Choroid plexus epithelial cell (primary cell): ENCODE measurements around the gene POLR2C.

Source experiments
- DNase-seq: peaks from one replicate; pipeline ENCODE4 v3.0.0-alpha.2; 2010; ENCODE audit warnings: low read depth
- H3K4me3 ChIP-seq: 2 replicates; pipeline ENCODE4 v1.5.1; 2011; ENCODE audit warnings: low read depth, mild to moderate bottlenecking, control low read depth, low read length, moderate library complexity
- CTCF ChIP-seq: conservative IDR thresholded peaks from 2 replicates; pipeline ENCODE4 v1.5.1; 2011; ENCODE audit warnings: low read depth, mild to moderate bottlenecking, control low read depth, inconsistent platforms, low read length, moderate library complexity

Gene POLR2C

GRCh38 chr16:57504001-57504400, 41.5 kb downstream of the POLR2C start:
- no peak for DNase-seq
- TF ChIP-seq CTCF, result no peak
- H3K4me3 ChIP-seq, result no peak overlapping the region

DNA sequence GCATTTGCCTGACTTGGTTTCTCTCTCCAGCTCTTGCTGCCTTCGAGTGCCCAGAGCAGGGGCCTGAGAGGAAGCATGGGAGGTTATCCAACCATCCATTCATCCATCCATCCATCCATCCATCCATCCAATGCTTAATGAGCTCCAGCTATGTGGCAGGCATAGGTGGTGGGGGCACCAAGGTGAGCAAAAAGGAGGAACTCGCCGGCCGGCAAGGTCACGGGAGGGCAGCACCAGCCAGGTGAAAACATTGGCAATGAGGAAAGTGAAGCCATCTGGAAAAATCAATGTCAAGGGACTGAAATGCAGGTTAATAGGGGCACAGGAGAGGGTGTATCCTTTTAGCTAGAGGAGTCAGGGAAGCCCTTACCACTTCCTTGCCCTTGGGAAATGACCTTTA, 42.0 kb downstream of the POLR2C start:
- no peak for TF ChIP-seq CTCF
- DNase-seq, result no peak
- H3K4me3 ChIP-seq, result no peak overlapping the region

- TF ChIP-seq CTCF, result no peak
- no peak overlapping the region for H3K4me3 ChIP-seq
- no peak for DNase-seq
These were observed 42.7 kb downstream of the POLR2C start for GRCh38 chr16:57505169-57505568.

GRCh38 chr16:57507136-57508034, 44.9 kb downstream of the POLR2C start:
- no peak for TF ChIP-seq CTCF
- no peak overlapping the region for H3K4me3 ChIP-seq
- DNase-seq, result no peak

- DNase-seq, result no peak
- H3K4me3 ChIP-seq, result no peak overlapping the region
- TF ChIP-seq CTCF, result no peak
These were observed 45.6 kb downstream of the POLR2C start for GRCh38 chr16:57508035-57508425.

DNA sequence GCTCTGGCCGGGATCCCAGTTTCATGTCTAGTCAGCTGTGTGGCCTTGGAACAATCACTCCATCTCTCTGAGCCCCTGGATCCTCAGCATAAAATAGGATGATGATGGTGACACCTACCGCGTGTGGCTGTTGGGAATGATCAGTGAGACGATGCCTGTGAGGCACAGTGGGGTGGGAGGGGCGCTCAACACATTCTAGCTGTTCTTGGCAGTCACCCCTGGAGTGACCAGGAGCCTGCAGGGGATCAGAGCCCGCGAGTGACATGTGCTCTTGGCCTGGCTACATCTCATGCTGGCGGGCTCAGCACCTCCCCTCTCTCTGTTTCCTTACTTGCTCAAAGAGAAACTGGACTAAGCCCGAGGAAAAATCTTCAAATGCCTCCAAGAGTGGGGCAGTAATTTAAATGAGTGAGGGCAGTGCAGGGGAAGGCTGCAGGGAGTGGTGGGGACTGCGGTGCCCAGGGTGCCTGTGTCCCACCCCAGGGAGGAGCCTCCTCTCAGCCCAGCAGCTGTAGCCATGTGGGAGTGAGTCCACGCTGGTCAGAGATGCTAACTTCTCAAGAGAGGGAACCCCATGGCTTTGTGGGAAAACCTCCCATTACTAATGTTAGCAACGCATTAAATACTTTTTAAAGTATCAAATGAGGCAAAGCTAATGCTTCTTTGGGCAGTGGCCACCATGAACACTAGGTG, 46.9 kb downstream of the POLR2C start:
- DNase-seq, result no peak
- TF ChIP-seq CTCF, result no peak
- no peak overlapping the region for H3K4me3 ChIP-seq
